ENCODE results near the gene LETM1. TPM values are rescaled to one million over a fixed set of nuclear protein-coding genes. Genes with fewer than 3 reads are reported as not detected.

LETM1 gene
- polyA plus RNA-seq, 1 experiment: 17.1 TPM

DNA sequence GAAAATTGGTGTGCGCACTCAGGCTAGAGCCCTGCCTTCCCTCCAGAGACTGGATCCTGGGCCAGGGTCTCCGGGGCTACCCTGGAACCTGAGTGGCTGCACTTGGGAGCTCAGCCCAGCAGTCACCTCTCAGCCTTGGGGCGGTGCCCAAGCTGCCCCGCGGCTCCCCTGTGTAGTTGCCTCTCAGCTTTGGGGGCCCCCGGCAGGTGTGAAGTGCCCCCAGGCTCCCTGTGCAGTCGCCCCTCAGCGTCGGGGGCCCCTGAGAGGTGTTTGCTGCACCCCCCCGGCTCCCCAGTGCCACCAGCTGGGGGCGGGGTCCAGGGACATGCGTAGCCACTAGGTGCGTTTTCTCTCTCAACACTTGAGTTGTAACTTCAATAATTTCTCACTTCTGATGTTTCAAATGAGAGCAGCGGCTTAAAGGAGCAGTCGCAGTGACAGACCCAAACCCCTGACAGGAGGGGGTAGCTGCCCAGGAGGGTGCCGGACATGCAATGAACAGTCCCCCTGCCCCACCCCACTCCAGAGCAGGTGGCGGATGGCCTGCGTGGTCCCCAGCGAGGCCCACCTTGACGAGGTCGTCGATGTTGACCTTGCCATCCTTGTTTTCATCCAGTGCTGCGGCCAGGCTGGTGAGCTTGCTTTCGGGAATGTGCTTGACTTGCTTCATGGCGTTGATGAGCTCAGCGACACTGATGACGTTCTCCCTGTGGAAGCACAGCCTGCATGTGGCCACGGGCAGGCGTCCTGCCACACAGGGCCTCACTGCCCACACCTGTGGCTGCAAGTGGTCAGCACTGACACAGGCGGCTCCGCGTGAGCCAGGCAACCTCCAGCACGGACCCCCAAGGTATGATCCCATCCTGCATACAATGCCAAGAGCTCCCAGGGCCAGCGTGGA is 40.6 kb downstream of the LETM1 start:
- no peaks in the 10 kb centered on the region for H3K27me3 ChIP-seq (ENCODE audit: control insufficient read depth, insufficient read depth, low read length)
- ChIA-PET POLR2A (no interaction called here), CTCF (interaction anchor here (0.6 to 2.7 kb wide), 8 partner anchors 8 to 177 kb away, joined by 3 to 8 read pairs (median 4); no protein-coding TSS in a partner anchor)
- DNase-seq (ENCODE audit: low read depth): no peak
- TF ChIP-seq, protein P1, sequence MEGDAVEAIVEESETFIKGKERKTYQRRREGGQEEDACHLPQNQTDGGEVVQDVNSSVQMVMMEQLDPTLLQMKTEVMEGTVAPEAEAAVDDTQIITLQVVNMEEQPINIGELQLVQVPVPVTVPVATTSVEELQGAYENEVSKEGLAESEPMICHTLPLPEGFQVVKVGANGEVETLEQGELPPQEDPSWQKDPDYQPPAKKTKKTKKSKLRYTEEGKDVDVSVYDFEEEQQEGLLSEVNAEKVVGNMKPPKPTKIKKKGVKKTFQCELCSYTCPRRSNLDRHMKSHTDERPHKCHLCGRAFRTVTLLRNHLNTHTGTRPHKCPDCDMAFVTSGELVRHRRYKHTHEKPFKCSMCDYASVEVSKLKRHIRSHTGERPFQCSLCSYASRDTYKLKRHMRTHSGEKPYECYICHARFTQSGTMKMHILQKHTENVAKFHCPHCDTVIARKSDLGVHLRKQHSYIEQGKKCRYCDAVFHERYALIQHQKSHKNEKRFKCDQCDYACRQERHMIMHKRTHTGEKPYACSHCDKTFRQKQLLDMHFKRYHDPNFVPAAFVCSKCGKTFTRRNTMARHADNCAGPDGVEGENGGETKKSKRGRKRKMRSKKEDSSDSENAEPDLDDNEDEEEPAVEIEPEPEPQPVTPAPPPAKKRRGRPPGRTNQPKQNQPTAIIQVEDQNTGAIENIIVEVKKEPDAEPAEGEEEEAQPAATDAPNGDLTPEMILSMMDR (IDR thresholded peaks at IDR 0.05; ENCODE audit: insufficient read depth, low read depth, low read length): no peak
- no peak overlapping the region for H3K4me3 ChIP-seq (ENCODE audit: low read depth, low read length)
- H3K36me3 ChIP-seq (ENCODE audit: control insufficient read depth, insufficient read depth, low read length): peaks cover 23% of the 10 kb centered on the region

DNA sequence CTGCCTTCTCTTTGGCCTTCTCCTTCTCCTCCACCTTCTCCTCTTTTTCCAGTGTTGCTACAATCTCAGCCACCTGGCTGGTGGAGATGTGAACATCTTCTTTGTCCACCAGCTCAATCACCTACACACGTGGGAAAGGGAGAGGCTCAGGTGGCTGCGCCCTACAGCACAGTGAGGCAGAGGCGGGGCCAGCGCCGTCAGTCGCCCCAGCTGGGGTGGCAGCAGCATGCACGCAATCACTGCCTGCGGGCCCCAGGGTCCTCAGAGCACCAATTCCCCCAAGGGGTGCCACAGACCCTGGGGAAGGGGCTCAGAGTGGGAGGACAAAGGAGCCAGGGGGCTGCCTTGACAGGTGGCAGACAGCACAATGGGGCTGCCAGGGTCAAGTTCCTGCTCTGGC is 41.5 kb downstream of the LETM1 start:
- TF ChIP-seq, protein P1 (IDR thresholded peaks at IDR 0.05; ENCODE audit: insufficient read depth, low read depth, low read length): no peak
- peaks cover 21% of the 10 kb centered on the region for H3K36me3 ChIP-seq (ENCODE audit: control insufficient read depth, insufficient read depth, low read length)
- no peak overlapping the region for H3K4me3 ChIP-seq (ENCODE audit: low read depth, low read length)
- POLR2A ChIA-PET: no interaction called here
- DNase-seq (ENCODE audit: low read depth): no peak
- no peaks in the 10 kb centered on the region for H3K27me3 ChIP-seq (ENCODE audit: control insufficient read depth, insufficient read depth, low read length)
- CTCF ChIA-PET: interaction anchor here (0.6 to 2.7 kb wide), 7 partner anchors 23 to 178 kb away, joined by 3 to 8 read pairs (median 4); no protein-coding TSS in a partner anchor

DNA sequence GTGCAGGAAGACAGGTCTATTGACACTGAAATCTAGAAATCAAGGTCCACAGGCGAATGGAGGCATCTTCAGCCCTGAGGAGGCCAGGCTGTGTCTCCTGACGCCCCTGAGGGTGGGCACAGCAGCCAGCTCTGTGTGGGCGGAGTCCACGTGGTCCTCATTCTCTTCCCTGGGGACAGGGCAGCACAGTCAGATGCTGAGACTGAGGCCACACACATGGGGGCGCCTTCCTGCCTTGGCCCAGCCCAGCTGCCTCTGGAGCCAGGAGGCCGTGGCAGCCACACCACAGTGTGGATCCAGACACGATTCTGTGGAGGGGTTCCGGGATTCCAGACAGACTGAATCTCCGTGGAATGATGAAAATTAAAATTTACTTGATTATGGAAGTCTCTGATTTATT is 42.0 kb downstream of the LETM1 start:
- Histone ChIP-seq H3K27me3 (ENCODE audit: control insufficient read depth, insufficient read depth, low read length) (no peaks in the 10 kb centered on the region), H3K4me3 (ENCODE audit: low read depth, low read length) (no peak overlapping the region), H3K36me3 (ENCODE audit: control insufficient read depth, insufficient read depth, low read length) (peaks cover 19% of the 10 kb centered on the region)
- DNase-seq (ENCODE audit: low read depth): no peak
- TF ChIP-seq, protein P1 (IDR thresholded peaks at IDR 0.05; ENCODE audit: insufficient read depth, low read depth, low read length): 0 out of 2 replicates have a peak, but pooled peaks have one; percentile 16
- POLR2A ChIA-PET: no interaction called here
- CTCF ChIA-PET: interaction anchor here (0.8 to 2.7 kb wide), 6 partner anchors 66 to 88 kb away, joined by 3 to 8 read pairs (median 4); no protein-coding TSS in a partner anchor

DNA sequence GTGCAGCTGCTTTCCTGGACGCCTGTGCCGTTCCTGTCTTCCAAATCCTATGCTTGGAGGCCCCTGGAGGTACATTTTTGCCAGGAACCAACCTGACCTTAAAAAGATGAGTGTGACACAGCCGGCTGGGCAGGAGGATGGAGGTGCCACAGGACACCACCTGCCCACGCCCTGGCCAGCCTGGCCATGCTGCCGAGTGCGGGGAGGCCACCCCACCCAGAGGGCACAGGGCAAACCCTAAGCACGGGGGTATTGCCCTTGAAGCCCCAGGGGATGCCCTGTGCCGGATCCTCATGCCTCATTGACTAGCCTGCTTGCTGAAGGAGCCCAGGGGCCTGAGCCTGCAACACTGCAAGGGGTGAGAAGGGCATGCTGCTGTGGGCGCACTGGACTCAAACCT is 42.7 kb downstream of the LETM1 start:
- ChIA-PET CTCF (interaction anchor here (0.8 to 2.7 kb wide), 7 partner anchors 30 to 89 kb away, joined by 3 to 8 read pairs (median 4); no protein-coding TSS in a partner anchor), POLR2A (no interaction called here)
- TF ChIP-seq, protein P1 (IDR thresholded peaks at IDR 0.05; ENCODE audit: insufficient read depth, low read depth, low read length): no peak
- H3K27me3 ChIP-seq (ENCODE audit: control insufficient read depth, insufficient read depth, low read length): no peaks in the 10 kb centered on the region
- peaks cover 19% of the 10 kb centered on the region for H3K36me3 ChIP-seq (ENCODE audit: control insufficient read depth, insufficient read depth, low read length)
- H3K4me3 ChIP-seq (ENCODE audit: low read depth, low read length): no peak overlapping the region
- no peak for DNase-seq (ENCODE audit: low read depth)

DNA sequence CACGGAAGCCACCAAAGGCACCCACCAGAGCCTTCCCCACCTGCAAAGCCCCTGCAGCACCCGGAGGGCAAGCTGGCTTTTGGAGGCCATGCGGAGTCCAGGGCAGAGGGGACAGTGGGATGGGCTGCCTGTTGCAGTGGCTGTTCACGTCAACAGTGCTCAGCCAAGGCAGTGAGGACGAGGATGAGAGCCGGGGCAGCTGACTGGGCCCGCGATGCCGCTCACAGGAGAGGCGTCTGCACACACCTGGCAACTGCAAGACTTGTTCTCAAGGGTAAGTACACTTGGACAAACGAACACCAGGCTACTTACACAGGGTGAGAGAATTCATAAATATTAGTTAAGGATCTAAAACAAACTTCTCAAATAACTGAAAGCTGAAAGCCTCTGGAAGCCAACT is 43.2 kb downstream of the LETM1 start:
- POLR2A ChIA-PET: no interaction called here
- H3K4me3 ChIP-seq (ENCODE audit: low read depth, low read length): no peak overlapping the region
- H3K36me3 ChIP-seq (ENCODE audit: control insufficient read depth, insufficient read depth, low read length): peaks cover 19% of the 10 kb centered on the region
- no peak for DNase-seq (ENCODE audit: low read depth)
- TF ChIP-seq, protein P1 (IDR thresholded peaks at IDR 0.05; ENCODE audit: insufficient read depth, low read depth, low read length): no peak
- H3K27me3 ChIP-seq (ENCODE audit: control insufficient read depth, insufficient read depth, low read length): no peaks in the 10 kb centered on the region
- CTCF ChIA-PET: interaction anchor here (1.0 to 2.7 kb wide), 6 partner anchors 30 to 90 kb away, joined by 3 to 8 read pairs (median 6); no protein-coding TSS in a partner anchor
